ENCODE data around the gene SLC27A6.

DNA sequence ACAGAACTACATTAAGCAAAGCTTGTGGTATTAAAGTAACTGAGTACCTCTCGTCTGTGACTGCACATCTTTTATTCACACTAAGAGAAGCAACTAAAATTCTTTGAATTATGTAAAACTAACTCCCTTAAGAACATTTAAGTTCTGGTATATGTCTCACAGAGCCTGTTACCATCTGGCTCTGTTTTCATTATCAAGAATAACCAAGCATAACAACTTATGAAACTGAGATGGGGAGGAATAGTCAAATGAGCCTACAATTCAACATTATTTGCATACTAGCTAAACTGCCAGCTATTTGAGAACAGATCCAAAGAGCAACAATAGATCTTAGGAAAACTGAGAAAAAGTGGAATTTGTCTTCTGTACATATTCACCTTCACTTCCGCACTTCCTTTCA, 104.0 kb downstream of the SLC27A6 start:
- TF ChIP-seq EZH2 (IDR thresholded peaks at IDR 0.05; ENCODE audit: insufficient read depth, poor library complexity, severe bottlenecking), result no peak
- no peak for TF ChIP-seq EZH2phosphoT487 (IDR thresholded peaks at IDR 0.05; ENCODE audit: insufficient read depth, low read depth)

All from GM23248 (cell line).